ENCODE data around the gene ABCC6. TPM values are rescaled to one million over a fixed set of nuclear protein-coding genes. Genes with fewer than 3 reads are reported as not detected.

ABCC6 gene
- total RNA-seq, 1 experiment from 2014 or later = 1.1 TPM

DNA sequence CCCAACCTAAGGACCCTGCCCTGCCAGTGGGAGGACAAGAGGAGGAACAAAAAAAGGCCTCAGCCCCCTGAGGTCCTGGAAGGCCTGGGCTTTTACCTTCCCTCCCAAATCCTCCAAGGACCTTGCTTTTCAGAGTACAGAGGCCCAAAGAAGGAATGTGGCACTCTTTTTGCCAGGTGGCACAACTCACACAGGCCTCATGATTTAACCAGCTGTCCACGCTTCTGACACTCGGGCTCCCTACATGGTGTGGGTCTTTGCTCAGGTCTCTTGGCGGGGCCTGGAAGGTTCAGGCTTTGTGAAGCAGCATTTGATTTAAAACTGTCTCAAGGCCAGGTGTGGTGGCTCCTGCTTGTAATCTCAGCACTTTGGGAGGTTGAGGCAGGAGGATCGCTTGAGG is 120.6 kb downstream of the ABCC6 start:
- TF ChIP-seq, protein P1, sequence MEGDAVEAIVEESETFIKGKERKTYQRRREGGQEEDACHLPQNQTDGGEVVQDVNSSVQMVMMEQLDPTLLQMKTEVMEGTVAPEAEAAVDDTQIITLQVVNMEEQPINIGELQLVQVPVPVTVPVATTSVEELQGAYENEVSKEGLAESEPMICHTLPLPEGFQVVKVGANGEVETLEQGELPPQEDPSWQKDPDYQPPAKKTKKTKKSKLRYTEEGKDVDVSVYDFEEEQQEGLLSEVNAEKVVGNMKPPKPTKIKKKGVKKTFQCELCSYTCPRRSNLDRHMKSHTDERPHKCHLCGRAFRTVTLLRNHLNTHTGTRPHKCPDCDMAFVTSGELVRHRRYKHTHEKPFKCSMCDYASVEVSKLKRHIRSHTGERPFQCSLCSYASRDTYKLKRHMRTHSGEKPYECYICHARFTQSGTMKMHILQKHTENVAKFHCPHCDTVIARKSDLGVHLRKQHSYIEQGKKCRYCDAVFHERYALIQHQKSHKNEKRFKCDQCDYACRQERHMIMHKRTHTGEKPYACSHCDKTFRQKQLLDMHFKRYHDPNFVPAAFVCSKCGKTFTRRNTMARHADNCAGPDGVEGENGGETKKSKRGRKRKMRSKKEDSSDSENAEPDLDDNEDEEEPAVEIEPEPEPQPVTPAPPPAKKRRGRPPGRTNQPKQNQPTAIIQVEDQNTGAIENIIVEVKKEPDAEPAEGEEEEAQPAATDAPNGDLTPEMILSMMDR (conservative IDR thresholded peaks at IDR 0.05) = no peak
- H3K23me2 ChIP-seq (ENCODE audit: insufficient read length, low read depth, low read length, poor library complexity, severe bottlenecking) = no peaks in the 10 kb centered on the region
- no peak overlapping the region for H4K91ac ChIP-seq (ENCODE audit: insufficient read length, low read depth, low read length)
- no peak overlapping the region for H2BK5ac ChIP-seq (ENCODE audit: insufficient read length, low read length)
- Mint-ChIP-seq H3K4me1 (peaks cover 0 to 2% of the 10 kb centered on the region in 2 experiments; a peak in 1 of 4 replicates), H3K27me3 (ENCODE audit: low read depth) (no peaks in the 10 kb centered on the region), H3K36me3 (ENCODE audit: insufficient read depth in 1 of 3, low read depth in 3 of 3) (peaks cover 38 to 70% (median 64%) of the 10 kb centered on the region in 3 experiments; a peak in 6 of 7 replicates), H3K9me3 (no peaks in the 10 kb centered on the region), H3K4me3 (no peak overlapping the region), H3K27ac (no peak overlapping the region)
- no peak overlapping the region for H3K4ac ChIP-seq (ENCODE audit: low read depth, low read length)
- H2AFZ ChIP-seq (ENCODE audit: low read length) = no peak overlapping the region
- no peak overlapping the region for H2AK5ac ChIP-seq (ENCODE audit: insufficient read length, low read length)
- no peak overlapping the region for H4K8ac ChIP-seq (replicated peaks; ENCODE audit: insufficient read length, low read depth, low read length)
- no peak overlapping the region for H4K5ac ChIP-seq (ENCODE audit: insufficient read length, low read depth, low read length)
- no peak overlapping the region for H3K56ac ChIP-seq (ENCODE audit: insufficient read length, low read depth, low read length)
- H3K9ac ChIP-seq (ENCODE audit: extremely low read depth, insufficient read length, low read length) = no peak overlapping the region
- H3K79me1 ChIP-seq (ENCODE audit: insufficient read depth, low read depth, low read length, poor library complexity, severe bottlenecking) = no peaks in the 10 kb centered on the region
- H2BK20ac ChIP-seq (ENCODE audit: low read depth, low read length, poor library complexity, severe bottlenecking) = no peak overlapping the region
- H3K27ac ChIP-seq (ENCODE audit: insufficient read length, low read depth, low read length) = no peak overlapping the region
- no peaks in the 10 kb centered on the region for H3K9me3 ChIP-seq (ENCODE audit: control insufficient read depth, low read depth, low read length)
- DNase-seq = no peak
- H3T11ph ChIP-seq (ENCODE audit: low read length) = no peak overlapping the region
- H2BK12ac ChIP-seq (ENCODE audit: insufficient read length, low read depth, low read length) = no peak overlapping the region
- no peak overlapping the region for H2BK120ac ChIP-seq (ENCODE audit: low read depth, low read length, poor library complexity, severe bottlenecking)
- no peak overlapping the region for H3K23ac ChIP-seq (ENCODE audit: insufficient read length, low read depth, low read length)
- no peak overlapping the region for H3K18ac ChIP-seq (ENCODE audit: insufficient read length, low read depth, low read length)
- no peaks in the 10 kb centered on the region for H3K4me1 ChIP-seq (ENCODE audit: insufficient read depth, low read length)
- H2BK15ac ChIP-seq (ENCODE audit: low read depth, low read length) = no peak overlapping the region
- WGBS (ENCODE audit: extremely low coverage, insufficient read length, low lambda C conversion rate) = no CpG with 5 or more reads among the region's 4 CpGs
- no peak overlapping the region for H3K14ac ChIP-seq (ENCODE audit: insufficient read depth, low read length)
- no peaks in the 10 kb centered on the region for H3K27me3 ChIP-seq (ENCODE audit: insufficient read depth, low read length)
- no peaks in the 10 kb centered on the region for H4K20me1 ChIP-seq (ENCODE audit: control insufficient read depth, insufficient read depth, insufficient read length)
- no peaks in the 10 kb centered on the region for H3K79me2 ChIP-seq (ENCODE audit: insufficient read depth, low read length)
- H3K4me2 ChIP-seq (ENCODE audit: insufficient read depth, insufficient read length, low read length) = no peak overlapping the region
